ENCODE measurements around the gene BPIFB4.
"Not testable (repeated sequence)": the region's sequence is repeated elsewhere in the genome, so short reads cannot be mapped to it uniquely, and the experiment has no call there.

BPIFB4 gene

GRCh38 chr20:33084722-33085121 lies 5.3 kb downstream of the BPIFB4 start:
- in situ Hi-C loops (cut with MboI; ENCODE audit: low sequenced_read_pairs): no loop called here

- in situ Hi-C loops (cut with MboI; ENCODE audit: low sequenced_read_pairs): no loop called here
These were observed 6.7 kb downstream of the BPIFB4 start for GRCh38 chr20:33086052-33086722.

GRCh38 chr20:33091147-33091546 lies 11.7 kb downstream of the BPIFB4 start:
- in situ Hi-C loops (cut with MboI; ENCODE audit: low sequenced_read_pairs): loop anchor here (10.0 kb wide), 1 partner anchor 196 kb away; no protein-coding TSS in a partner anchor

GRCh38 chr20:33091693-33092092 lies 12.2 kb downstream of the BPIFB4 start:
- in situ Hi-C loops (cut with MboI; ENCODE audit: low sequenced_read_pairs): loop anchor here (10.0 kb wide), 1 partner anchor 197 kb away; no protein-coding TSS in a partner anchor

GRCh38 chr20:33092361-33092760 lies 12.9 kb downstream of the BPIFB4 start:
- in situ Hi-C loops (cut with MboI; ENCODE audit: low sequenced_read_pairs): loop anchor here (10.0 kb wide), 1 partner anchor 198 kb away; no protein-coding TSS in a partner anchor

- in situ Hi-C loops (cut with MboI; ENCODE audit: low sequenced_read_pairs): loop anchor here (10.0 kb wide), 1 partner anchor 198 kb away; no protein-coding TSS in a partner anchor
These were observed 13.6 kb downstream of the BPIFB4 start for GRCh38 chr20:33093074-33093473.

- in situ Hi-C loops (cut with MboI; ENCODE audit: low sequenced_read_pairs): loop anchor here (10.0 kb wide), 1 partner anchor 199 kb away; no protein-coding TSS in a partner anchor
These were observed 14.1 kb downstream of the BPIFB4 start for GRCh38 chr20:33093582-33093981.

GRCh38 chr20:33095249-33095648 lies 15.8 kb downstream of the BPIFB4 start:
- in situ Hi-C loops (cut with MboI; ENCODE audit: low sequenced_read_pairs): loop anchor here (10.0 kb wide), 1 partner anchor 200 kb away; no protein-coding TSS in a partner anchor

- in situ Hi-C loops (cut with MboI; ENCODE audit: low sequenced_read_pairs): loop anchor here (10.0 kb wide), 1 partner anchor 201 kb away; no protein-coding TSS in a partner anchor
These were observed 16.6 kb downstream of the BPIFB4 start for GRCh38 chr20:33095902-33096584.

GRCh38 chr20:33097001-33097400 lies 17.6 kb downstream of the BPIFB4 start:
- in situ Hi-C loops (cut with MboI; ENCODE audit: low sequenced_read_pairs): loop anchor here (10.0 kb wide), 1 partner anchor 202 kb away; no protein-coding TSS in a partner anchor

- in situ Hi-C loops (cut with MboI; ENCODE audit: low sequenced_read_pairs): loop anchor here (10.0 kb wide), 1 partner anchor 205 kb away; no protein-coding TSS in a partner anchor
These were observed 20.5 kb downstream of the BPIFB4 start for GRCh38 chr20:33099843-33100538.

- in situ Hi-C loops (cut with MboI; ENCODE audit: low sequenced_read_pairs): no loop called here
These were observed 24.1 kb downstream of the BPIFB4 start for GRCh38 chr20:33103556-33103955.

- in situ Hi-C loops (cut with MboI; ENCODE audit: low sequenced_read_pairs): no loop called here
These were observed 24.9 kb downstream of the BPIFB4 start for GRCh38 chr20:33104336-33104735.

GRCh38 chr20:33105316-33105924 lies 26.0 kb downstream of the BPIFB4 start:
- in situ Hi-C loops (cut with MboI; ENCODE audit: low sequenced_read_pairs): no loop called here

GRCh38 chr20:33106058-33106620 lies 26.7 kb downstream of the BPIFB4 start:
- in situ Hi-C loops (cut with MboI; ENCODE audit: low sequenced_read_pairs): not testable (repeated sequence)

- in situ Hi-C loops (cut with MboI; ENCODE audit: low sequenced_read_pairs): no loop called here
These were observed 29.2 kb downstream of the BPIFB4 start for GRCh38 chr20:33108661-33109060.

GRCh38 chr20:33110147-33110825 lies 30.8 kb downstream of the BPIFB4 start:
- in situ Hi-C loops (cut with MboI; ENCODE audit: low sequenced_read_pairs): no loop called here

GRCh38 chr20:33111306-33111705 lies 31.9 kb downstream of the BPIFB4 start:
- in situ Hi-C loops (cut with MboI; ENCODE audit: low sequenced_read_pairs): no loop called here

GRCh38 chr20:33112547-33113386 lies 33.3 kb downstream of the BPIFB4 start:
- in situ Hi-C loops (cut with MboI; ENCODE audit: low sequenced_read_pairs): no loop called here
